ENCODE data around the gene PAPLN. TPM values are rescaled to one million over a fixed set of nuclear protein-coding genes. Genes with fewer than 3 reads are reported as not detected.

Gene PAPLN
- total RNA-seq, 1 experiment from 2014 or later, result 22.2 TPM

DNA sequence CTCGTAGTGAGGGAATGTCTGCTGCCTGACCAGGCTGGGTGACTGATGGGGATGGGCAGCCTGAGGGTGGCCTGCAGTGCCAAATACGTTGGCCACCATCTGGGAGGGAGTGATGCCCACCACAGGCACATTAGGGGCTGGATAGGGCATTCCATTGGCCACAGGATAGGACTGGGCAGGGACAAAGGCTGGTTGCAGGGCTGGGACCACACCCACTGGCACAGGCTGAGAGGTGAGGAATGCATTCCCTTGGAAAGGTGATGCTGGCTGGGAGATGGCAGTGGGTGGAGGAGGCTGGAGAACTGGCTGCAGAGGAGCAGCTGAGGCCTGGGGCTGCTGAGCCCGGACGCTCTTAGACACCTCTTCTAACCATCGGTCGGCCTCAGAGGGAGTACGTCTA is 39.5 kb downstream of the PAPLN start:
- ChIA-PET POLR2A (no interaction called here), CTCF (no interaction called here)
- in situ Hi-C loops (cut with HindIII; ENCODE audit: low pct_unique_long_range_greater_than_20kb, low sequenced_read_pairs) (no loop called here), intact Hi-C loops (cut with micrococcal nuclease; ENCODE audit: unreplicated experiment) (loop anchor here (10.0 kb wide), 1 partner anchor 102 kb away; no protein-coding TSS in a partner anchor)
- TF ChIP-seq POLR2AphosphoS5 (IDR thresholded peaks at IDR 0.05; ENCODE audit: low read depth, low read length) (no peak), TCF7L2 (IDR thresholded peaks at IDR 0.05; ENCODE audit: low read depth, low read length) (no peak)
- no peaks in the 10 kb centered on the region for H3K4me1 ChIP-seq (ENCODE audit: control insufficient read depth, insufficient read depth, low read length)
- no peak for DNase-seq (ENCODE audit: low read depth, low spot score)
- no peaks in the 10 kb centered on the region for H3K27me3 ChIP-seq (ENCODE audit: control insufficient read depth, insufficient read depth, low read length)
- no peaks in the 10 kb centered on the region; the same call in 1 of the 2 replicates for H3K36me3 ChIP-seq (ENCODE audit: control insufficient read depth, insufficient read depth, low read length)
- no peak overlapping the region for H3K4me3 ChIP-seq (ENCODE audit: low read depth in 2 of 2, low read length in 2 of 2)
- H3K9me3 ChIP-seq (ENCODE audit: control insufficient read depth, insufficient read depth, low read depth, low read length), result no peaks in the 10 kb centered on the region
- 0 out of 2 replicates have a peak, but pooled peaks have one; percentile 25 for ATAC-seq
- no peak overlapping the region for H3K27ac ChIP-seq (ENCODE audit: low read length)
- BruUV-seq (replicated peaks), result no TSS peak

DNA sequence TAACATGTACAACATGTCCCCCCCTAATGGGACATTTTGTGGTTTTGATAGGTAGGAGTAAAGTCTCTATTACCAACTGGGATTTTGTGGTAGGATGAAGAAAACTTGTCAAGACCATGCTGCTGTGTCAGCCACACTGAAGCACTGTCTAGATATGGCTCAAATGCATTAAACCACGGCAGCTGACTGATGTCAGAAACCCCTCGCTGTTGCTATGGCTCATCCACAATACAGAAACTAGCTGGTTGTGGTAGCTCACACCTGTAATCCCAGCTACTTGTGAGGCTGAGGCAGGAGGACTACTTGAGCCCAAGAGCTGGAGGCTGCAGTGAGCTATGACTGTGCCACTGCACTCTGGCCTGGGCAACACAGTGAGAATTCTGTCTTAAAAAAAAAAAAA is 40.1 kb downstream of the PAPLN start:
- BruUV-seq (replicated peaks), result no TSS peak
- no peak overlapping the region for H3K27ac ChIP-seq (ENCODE audit: low read length)
- CTCF ChIA-PET, result no interaction called here
- no peaks in the 10 kb centered on the region for H3K27me3 ChIP-seq (ENCODE audit: control insufficient read depth, insufficient read depth, low read length)
- H3K9me3 ChIP-seq (ENCODE audit: control insufficient read depth, insufficient read depth, low read depth, low read length), result no peaks in the 10 kb centered on the region
- DNase-seq (ENCODE audit: low read depth, low spot score), result no peak
- in situ Hi-C loops (cut with HindIII; ENCODE audit: low pct_unique_long_range_greater_than_20kb, low sequenced_read_pairs) (no loop called here), intact Hi-C loops (cut with micrococcal nuclease; ENCODE audit: unreplicated experiment) (loop anchor here (10.0 kb wide), 1 partner anchor 103 kb away; no protein-coding TSS in a partner anchor)
- no peaks in the 10 kb centered on the region for H3K4me1 ChIP-seq (ENCODE audit: control insufficient read depth, insufficient read depth, low read length)
- POLR2A ChIA-PET, result no interaction called here
- TF ChIP-seq TCF7L2 (IDR thresholded peaks at IDR 0.05; ENCODE audit: low read depth, low read length) (no peak), SIN3A (IDR thresholded peaks at IDR 0.05; ENCODE audit: borderline replicate concordance, insufficient read depth, low read depth, low read length) (no peak), POLR2AphosphoS5 (IDR thresholded peaks at IDR 0.05; ENCODE audit: low read depth, low read length) (no peak)
- TF ChIP-seq, protein P1, sequence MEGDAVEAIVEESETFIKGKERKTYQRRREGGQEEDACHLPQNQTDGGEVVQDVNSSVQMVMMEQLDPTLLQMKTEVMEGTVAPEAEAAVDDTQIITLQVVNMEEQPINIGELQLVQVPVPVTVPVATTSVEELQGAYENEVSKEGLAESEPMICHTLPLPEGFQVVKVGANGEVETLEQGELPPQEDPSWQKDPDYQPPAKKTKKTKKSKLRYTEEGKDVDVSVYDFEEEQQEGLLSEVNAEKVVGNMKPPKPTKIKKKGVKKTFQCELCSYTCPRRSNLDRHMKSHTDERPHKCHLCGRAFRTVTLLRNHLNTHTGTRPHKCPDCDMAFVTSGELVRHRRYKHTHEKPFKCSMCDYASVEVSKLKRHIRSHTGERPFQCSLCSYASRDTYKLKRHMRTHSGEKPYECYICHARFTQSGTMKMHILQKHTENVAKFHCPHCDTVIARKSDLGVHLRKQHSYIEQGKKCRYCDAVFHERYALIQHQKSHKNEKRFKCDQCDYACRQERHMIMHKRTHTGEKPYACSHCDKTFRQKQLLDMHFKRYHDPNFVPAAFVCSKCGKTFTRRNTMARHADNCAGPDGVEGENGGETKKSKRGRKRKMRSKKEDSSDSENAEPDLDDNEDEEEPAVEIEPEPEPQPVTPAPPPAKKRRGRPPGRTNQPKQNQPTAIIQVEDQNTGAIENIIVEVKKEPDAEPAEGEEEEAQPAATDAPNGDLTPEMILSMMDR (IDR thresholded peaks at IDR 0.05), result no peak
- TF ChIP-seq, protein P2, sequence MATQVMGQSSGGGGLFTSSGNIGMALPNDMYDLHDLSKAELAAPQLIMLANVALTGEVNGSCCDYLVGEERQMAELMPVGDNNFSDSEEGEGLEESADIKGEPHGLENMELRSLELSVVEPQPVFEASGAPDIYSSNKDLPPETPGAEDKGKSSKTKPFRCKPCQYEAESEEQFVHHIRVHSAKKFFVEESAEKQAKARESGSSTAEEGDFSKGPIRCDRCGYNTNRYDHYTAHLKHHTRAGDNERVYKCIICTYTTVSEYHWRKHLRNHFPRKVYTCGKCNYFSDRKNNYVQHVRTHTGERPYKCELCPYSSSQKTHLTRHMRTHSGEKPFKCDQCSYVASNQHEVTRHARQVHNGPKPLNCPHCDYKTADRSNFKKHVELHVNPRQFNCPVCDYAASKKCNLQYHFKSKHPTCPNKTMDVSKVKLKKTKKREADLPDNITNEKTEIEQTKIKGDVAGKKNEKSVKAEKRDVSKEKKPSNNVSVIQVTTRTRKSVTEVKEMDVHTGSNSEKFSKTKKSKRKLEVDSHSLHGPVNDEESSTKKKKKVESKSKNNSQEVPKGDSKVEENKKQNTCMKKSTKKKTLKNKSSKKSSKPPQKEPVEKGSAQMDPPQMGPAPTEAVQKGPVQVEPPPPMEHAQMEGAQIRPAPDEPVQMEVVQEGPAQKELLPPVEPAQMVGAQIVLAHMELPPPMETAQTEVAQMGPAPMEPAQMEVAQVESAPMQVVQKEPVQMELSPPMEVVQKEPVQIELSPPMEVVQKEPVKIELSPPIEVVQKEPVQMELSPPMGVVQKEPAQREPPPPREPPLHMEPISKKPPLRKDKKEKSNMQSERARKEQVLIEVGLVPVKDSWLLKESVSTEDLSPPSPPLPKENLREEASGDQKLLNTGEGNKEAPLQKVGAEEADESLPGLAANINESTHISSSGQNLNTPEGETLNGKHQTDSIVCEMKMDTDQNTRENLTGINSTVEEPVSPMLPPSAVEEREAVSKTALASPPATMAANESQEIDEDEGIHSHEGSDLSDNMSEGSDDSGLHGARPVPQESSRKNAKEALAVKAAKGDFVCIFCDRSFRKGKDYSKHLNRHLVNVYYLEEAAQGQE (IDR thresholded peaks at IDR 0.05; ENCODE audit: insufficient read depth in 1 of 2, low read depth in 2 of 2, low read length in 1 of 2), result no peak
- no peaks in the 10 kb centered on the region; the same call in 1 of the 2 replicates for H3K36me3 ChIP-seq (ENCODE audit: control insufficient read depth, insufficient read depth, low read length)
- no peak overlapping the region for H3K4me3 ChIP-seq (ENCODE audit: low read depth in 2 of 2, low read length in 2 of 2)
- no peak for ATAC-seq

GRCh38 chr14:73280903-73281302 is 43.6 kb downstream of the PAPLN start:
- H3K9me3 ChIP-seq (ENCODE audit: control insufficient read depth, insufficient read depth, low read depth, low read length), result no peaks in the 10 kb centered on the region
- BruUV-seq (replicated peaks), result no TSS peak
- peaks cover 2% of the 10 kb centered on the region; the same call in 1 of the 2 replicates for H3K36me3 ChIP-seq (ENCODE audit: control insufficient read depth, insufficient read depth, low read length)
- in situ Hi-C loops (cut with HindIII; ENCODE audit: low pct_unique_long_range_greater_than_20kb, low sequenced_read_pairs) (no loop called here), intact Hi-C loops (cut with micrococcal nuclease; ENCODE audit: unreplicated experiment) (no loop called here)
- ATAC-seq (no peak), DNase-seq (ENCODE audit: low read depth, low spot score) (no peak)
- ChIA-PET CTCF (no interaction called here), POLR2A (interaction anchor here (0.6 kb wide), 1 partner anchor 245 kb away, joined by 5 read pairs; no protein-coding TSS in a partner anchor)
- H3K4me1 ChIP-seq (ENCODE audit: control insufficient read depth, insufficient read depth, low read length), result no peaks in the 10 kb centered on the region
- H3K27ac ChIP-seq (ENCODE audit: low read length), result no peak overlapping the region
- H3K4me3 ChIP-seq (ENCODE audit: low read depth in 2 of 2, low read length in 2 of 2), result no peak overlapping the region
- TF ChIP-seq, protein P1 (IDR thresholded peaks at IDR 0.05), result 0 out of 2 replicates have a peak, but pooled peaks have one; percentile 5
- TF ChIP-seq SIN3A (IDR thresholded peaks at IDR 0.05; ENCODE audit: borderline replicate concordance, insufficient read depth, low read depth, low read length), result no peak
- TF ChIP-seq, protein P2 (IDR thresholded peaks at IDR 0.05; ENCODE audit: insufficient read depth in 1 of 2, low read depth in 2 of 2, low read length in 1 of 2), result no peak
- H3K27me3 ChIP-seq (ENCODE audit: control insufficient read depth, insufficient read depth, low read length), result no peaks in the 10 kb centered on the region
